Spinal cord (tissue), 10 donors: ENCODE data around the gene LMOD2. TPM values are rescaled to one million over a fixed set of nuclear protein-coding genes. Genes with fewer than 3 reads are reported as not detected.
A peak's percentile ranks its signal among the peaks of the same experiment; 100 is the strongest.

Experiments
- DNase-seq, 6 donors: peaks; one replicate each; pipeline versions ENCODE4 v3.0.0 to v3.0.0-alpha.2; 2013 to 2015; ENCODE audit warnings: low spot score in 6 of 6, low read depth in 4 of 6
- H3K27ac ChIP-seq: one replicate; pipeline ENCODE4 v1.5.1; 2013; ENCODE audit warnings: low read depth, low read length, control low read depth
- H3K27me3 ChIP-seq: one replicate; pipeline ENCODE4 v1.6.1; 2013; ENCODE audit warnings: low read length; ENCODE audit not compliant: control insufficient read depth, insufficient read depth
- H3K36me3 ChIP-seq: one replicate; pipeline ENCODE4 v1.6.1; 2013; ENCODE audit warnings: low read length; ENCODE audit not compliant: control insufficient read depth, insufficient read depth
- H3K4me1 ChIP-seq: one replicate; pipeline ENCODE4 v1.6.1; 2013; ENCODE audit warnings: low read length; ENCODE audit not compliant: control insufficient read depth, insufficient read depth
- H3K4me3 ChIP-seq: one replicate; pipeline ENCODE4 v1.5.1; 2013; ENCODE audit warnings: low read depth, low read length, control low read depth
- H3K9me3 ChIP-seq: one replicate; pipeline ENCODE4 v1.6.1; 2013; ENCODE audit warnings: low read length; ENCODE audit not compliant: control insufficient read depth, insufficient read depth
- WGBS: methylation state at CpG from one replicate; pipeline ENCODE4 v1.1.5; 2013; ENCODE audit warnings: missing lambda C conversion rate; ENCODE audit not compliant: insufficient coverage; 5-methylcytosine and 5-hydroxymethylcytosine counted together
- polyA plus RNA-seq, 2 donors: library from polyadenylated mRNA; unstranded; fragments of 120-200 nt; gene quantifications; one replicate each; pipeline ENCODE4 v1.2.1, GENCODE V29; 2013; ENCODE audit not compliant: insufficient read length in 2 of 2
- total RNA-seq, 2 donors: library from RNA; depleted of rRNA in 1 of 2; stranded (reverse); fragments of 120-200 nt in 1 of 2; fragments of >200 nt in 1 of 2; gene quantifications; one replicate each; pipeline versions ENCODE4 v1.2.3 to v1.2.4, GENCODE V29; 2013 to 2014
- donor health status: healthy.

The LMOD2 gene
- total and polyA plus RNA-seq, 4 donors: 0.14 TPM; not detected in 3

DNA sequence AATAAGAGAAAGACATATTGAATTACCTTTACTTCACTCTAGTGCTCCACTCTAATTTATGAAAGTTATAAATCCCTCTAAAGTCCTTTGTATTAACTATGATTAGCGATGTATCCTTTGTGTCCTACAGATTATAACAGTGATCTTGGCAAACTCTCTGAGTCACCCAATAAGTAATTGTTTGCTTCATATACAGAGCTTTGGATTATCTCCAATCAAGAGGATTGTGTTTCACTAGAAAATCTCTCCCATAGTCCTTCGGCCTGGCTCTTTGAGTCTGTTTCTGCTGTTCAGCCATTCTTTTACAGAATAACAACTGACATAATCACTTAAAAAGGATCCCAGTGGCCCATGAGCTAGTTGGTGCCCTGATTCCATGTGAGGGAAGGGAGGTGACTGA is 9.5 kb downstream of the LMOD2 start:
- H3K4me3 ChIP-seq: no peak overlapping the region
- no peaks in the 10 kb centered on the region for H3K27me3 ChIP-seq
- DNase-seq: no peak
- no peaks in the 10 kb centered on the region for H3K36me3 ChIP-seq
- H3K27ac ChIP-seq: no peak overlapping the region
- 60% methylated on average over 1 of the region's 2 CpGs for WGBS
- H3K4me1 ChIP-seq: no peaks in the 10 kb centered on the region
- no peaks in the 10 kb centered on the region for H3K9me3 ChIP-seq

DNA sequence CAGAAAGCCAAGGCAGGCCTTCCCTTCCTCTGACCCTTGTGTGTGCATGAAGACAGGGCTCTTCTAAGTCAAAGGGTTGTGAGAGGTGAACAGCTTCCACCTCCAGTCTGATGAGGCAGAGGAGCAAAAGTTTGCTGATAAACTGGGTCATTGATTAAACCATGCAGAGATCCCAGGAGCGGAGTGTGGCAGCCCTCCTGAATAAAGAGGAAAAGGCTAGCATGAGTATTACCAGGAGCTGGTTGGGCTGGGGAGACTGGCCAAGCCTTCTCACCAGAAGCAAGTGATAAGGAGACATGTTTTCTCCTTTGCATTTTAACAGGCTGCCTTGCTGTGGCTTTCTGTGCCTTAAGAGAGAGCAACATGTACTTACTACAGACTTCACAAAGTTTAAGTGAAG is 10.2 kb downstream of the LMOD2 start:
- 89% methylated on average over 1 of the region's 1 CpG for WGBS
- Histone ChIP-seq H3K9me3 (no peaks in the 10 kb centered on the region), H3K4me1 (no peaks in the 10 kb centered on the region), H3K4me3 (no peak overlapping the region), H3K27me3 (no peaks in the 10 kb centered on the region), H3K27ac (no peak overlapping the region), H3K36me3 (no peaks in the 10 kb centered on the region)
- DNase-seq: no peak

DNA sequence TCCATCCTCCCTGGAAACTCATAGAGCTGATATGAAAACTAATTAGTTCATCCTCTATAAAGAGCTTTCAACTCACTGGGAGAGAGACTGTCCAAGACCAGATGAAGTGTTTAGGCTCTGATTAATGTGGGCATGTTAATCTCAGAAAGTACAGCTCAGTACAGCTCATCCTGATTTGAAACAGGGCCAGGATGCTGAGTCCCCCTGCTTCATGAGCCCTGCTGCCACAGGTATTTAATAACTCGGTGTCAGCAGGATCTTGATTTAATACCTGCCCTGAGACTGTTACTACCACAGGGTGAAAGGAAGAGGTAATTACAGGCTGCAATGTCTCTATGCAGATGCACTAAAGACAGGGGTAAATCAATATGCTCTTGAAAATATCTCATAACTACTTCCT is 10.8 kb downstream of the LMOD2 start:
- WGBS: no CpG with 5 or more reads among the region's 1 CpG

DNA sequence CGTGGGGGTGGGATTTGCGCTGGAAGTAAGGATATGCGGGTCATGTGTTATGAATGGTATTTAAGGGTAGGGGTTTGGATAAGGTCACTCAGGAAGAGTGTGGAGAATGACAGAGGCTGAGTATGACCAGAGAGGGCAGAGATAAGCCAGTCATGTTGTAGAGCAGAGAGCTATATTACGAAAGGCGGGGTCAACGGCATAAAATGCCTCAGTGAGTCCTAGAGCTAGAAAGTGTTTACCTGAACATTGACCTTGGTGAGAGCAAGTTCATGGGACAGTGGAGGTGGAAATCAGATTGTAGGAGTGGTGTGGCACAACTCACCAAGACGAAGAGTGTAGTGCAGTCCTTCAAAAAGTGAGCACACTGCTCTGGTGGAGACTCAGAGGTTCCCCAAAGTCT is 13.8 kb downstream of the LMOD2 start:
- Histone ChIP-seq H3K4me1 (no peaks in the 10 kb centered on the region), H3K27ac (no peak overlapping the region), H3K9me3 (no peaks in the 10 kb centered on the region), H3K27me3 (no peaks in the 10 kb centered on the region), H3K4me3 (no peak overlapping the region), H3K36me3 (no peaks in the 10 kb centered on the region)
- 94% methylated on average over 6 of the region's 7 CpGs for WGBS
- DNase-seq: no peak

More for the DNA sequence above, 10.8 kb downstream of the LMOD2 start:
- H3K36me3 ChIP-seq: no peaks in the 10 kb centered on the region
- H3K27ac ChIP-seq: no peak overlapping the region
- H3K27me3 ChIP-seq: no peaks in the 10 kb centered on the region
- peak in 1 of 6 donors; percentile 84 for DNase-seq
- no peak overlapping the region for H3K4me3 ChIP-seq
- no peaks in the 10 kb centered on the region for H3K4me1 ChIP-seq
- no peaks in the 10 kb centered on the region for H3K9me3 ChIP-seq

DNA sequence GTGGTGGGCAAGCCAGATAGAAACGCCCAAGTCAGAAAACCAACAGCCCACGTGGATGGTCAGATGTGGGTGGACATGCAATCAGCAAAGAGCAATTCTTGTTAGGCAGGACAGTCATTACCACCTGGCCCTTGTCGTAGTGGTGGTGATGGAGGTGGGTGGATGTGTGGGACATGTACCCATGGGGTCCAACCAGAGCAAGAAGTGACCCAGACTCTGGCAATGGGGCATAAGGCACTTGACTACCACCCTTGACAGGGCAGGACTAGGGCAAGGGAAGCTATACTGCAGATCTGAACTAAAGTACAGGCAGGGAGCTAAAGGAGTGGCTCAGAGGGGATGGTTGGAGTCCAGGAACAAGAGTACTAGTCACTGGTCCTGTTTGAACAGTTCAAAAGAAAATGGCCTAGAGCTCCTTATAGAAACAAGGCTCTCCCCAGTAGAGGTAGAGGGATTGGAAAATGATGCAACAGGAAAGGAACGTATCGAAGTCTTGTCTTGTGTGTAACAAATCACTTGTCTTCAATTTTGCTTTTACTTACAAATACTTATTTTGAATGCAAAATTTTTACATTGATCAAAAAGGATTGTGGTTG is 17.6 kb downstream of the LMOD2 start:
- no peaks in the 10 kb centered on the region for H3K36me3 ChIP-seq
- H3K27ac ChIP-seq: no peak overlapping the region
- no peak for DNase-seq
- no peaks in the 10 kb centered on the region for H3K4me1 ChIP-seq
- no peak overlapping the region for H3K4me3 ChIP-seq
- H3K9me3 ChIP-seq: no peaks in the 10 kb centered on the region
- WGBS: 95% methylated on average over 3 of the region's 5 CpGs
- H3K27me3 ChIP-seq: no peaks in the 10 kb centered on the region

DNA sequence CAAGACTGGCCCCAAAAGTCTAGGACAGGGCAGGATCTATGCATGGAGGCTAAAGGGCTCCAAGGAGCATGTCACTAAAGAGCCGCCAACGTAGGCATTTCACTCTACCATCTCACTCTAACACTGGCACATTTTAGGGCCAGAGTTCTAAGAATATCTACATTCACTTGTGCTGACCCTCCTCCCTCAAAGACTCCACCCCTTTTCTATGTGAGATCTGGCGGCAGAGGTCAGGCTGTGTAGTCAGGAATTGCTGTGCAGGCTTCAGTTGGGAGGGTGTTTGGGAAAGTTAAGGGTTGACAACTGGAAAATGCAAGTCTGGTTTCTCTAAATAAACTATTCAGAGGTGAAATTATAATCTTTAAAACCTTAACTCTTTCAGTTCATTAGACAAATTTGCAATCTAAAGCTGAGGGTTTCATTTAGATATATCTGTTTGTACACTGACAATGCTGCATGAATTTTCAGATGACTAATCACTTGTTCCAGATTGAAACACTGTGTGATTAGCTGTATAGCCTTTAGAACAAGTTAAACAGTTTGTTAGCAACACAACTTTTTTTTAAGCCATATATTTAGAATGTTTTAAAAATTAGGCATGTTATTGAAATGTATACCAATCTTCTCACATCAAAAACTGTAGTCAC is 18.2 kb downstream of the LMOD2 start:
- Histone ChIP-seq H3K4me1 (no peaks in the 10 kb centered on the region), H3K27ac (no peak overlapping the region), H3K9me3 (no peaks in the 10 kb centered on the region), H3K36me3 (no peaks in the 10 kb centered on the region), H3K4me3 (no peak overlapping the region), H3K27me3 (no peaks in the 10 kb centered on the region)
- DNase-seq: no peak
- WGBS: 100% methylated on average over 2 of the region's 3 CpGs

DNA sequence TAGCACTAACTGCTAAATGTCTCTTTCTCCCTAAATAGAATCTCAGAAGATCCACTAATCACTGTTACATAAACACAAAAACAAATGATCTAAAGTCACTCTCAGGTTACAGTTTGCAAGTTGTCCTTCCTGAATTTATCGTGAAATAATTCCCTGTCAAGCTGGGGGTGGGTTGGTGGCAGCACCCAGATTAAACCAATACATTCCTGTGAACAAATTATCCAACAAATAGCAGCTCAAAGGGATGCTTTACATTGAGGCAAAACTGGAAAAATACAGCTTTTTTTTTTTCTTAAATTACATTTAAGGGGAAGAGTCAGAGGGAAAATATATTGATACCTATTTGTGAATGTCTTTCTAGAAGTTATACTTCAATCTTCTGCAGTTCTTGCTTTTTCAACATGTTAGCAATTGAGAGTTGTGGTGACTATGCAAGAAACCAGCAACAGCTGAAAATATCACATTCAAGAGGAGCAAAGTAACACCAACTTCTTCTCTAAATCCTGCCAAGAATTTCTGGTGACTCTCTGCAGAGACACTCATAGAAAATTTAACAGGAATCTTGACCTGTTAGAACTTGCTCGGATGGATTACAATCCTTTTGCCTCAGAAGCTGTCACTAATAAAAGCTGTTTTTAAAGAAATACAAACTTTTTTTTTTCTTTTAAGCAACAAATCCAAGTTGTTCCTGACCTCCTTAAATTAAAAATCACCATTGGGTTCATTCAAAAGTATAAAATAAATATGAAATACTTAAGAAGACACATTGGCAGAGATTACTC is 18.9 kb downstream of the LMOD2 start:
- no peak for DNase-seq
- H3K9me3 ChIP-seq: no peaks in the 10 kb centered on the region
- no CpG with 5 or more reads among the region's 2 CpGs for WGBS

DNA sequence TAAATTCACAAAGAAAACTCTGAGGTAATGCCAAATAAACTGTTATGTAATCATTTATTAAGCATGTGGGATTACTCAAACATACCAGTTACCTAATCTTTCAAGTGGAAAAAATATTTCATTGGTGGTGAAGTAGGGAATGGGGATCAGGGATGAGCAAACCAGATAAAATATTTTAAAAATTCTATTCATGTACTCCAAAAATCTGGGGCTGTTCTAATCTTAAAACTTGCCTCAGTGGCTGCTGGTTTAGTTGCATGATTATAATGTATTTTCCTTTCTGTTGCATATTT is 19.5 kb downstream of the LMOD2 start:
- Histone ChIP-seq H3K4me3 (no peak overlapping the region), H3K27me3 (no peaks in the 10 kb centered on the region), H3K27ac (no peak overlapping the region), H3K36me3 (no peaks in the 10 kb centered on the region), H3K9me3 (no peaks in the 10 kb centered on the region), H3K4me1 (no peaks in the 10 kb centered on the region)
- DNase-seq: no peak

More for the DNA sequence above, 18.9 kb downstream of the LMOD2 start:
- H3K4me1 ChIP-seq: no peaks in the 10 kb centered on the region
- no peaks in the 10 kb centered on the region for H3K27me3 ChIP-seq
- H3K36me3 ChIP-seq: no peaks in the 10 kb centered on the region
- no peak overlapping the region for H3K4me3 ChIP-seq
- H3K27ac ChIP-seq: no peak overlapping the region

DNA sequence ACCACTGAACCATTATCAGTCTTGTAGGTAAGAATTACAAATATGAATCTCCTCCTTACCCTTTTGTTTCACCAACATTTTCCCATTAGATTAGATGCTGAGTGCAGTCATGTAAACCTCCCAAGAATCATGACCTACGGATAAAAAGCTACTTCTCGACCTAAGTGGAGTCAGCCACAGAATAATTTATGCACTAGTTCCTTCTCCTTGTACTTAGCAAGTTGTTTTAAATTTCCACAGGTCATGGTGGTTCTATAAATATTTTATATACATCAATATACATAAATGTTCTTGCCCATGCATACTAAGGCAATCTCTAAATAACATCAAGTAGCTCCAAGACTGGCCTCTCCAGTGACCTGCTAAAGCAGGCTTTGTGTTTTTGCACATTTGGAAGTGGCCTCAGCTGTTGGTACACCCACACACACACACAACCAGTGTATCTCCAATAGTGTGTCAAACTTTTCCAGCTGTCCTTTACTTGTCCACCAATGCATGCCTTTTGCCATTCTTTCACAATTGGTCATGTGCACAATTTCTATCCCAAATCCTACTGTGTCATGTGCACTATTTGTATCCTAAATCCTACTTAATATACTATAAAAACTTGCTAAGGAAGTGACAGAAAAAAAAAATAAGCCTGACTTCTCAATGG is 21.5 kb downstream of the LMOD2 start:
- H3K4me3 ChIP-seq: no peak overlapping the region
- DNase-seq: no peak
- no peak overlapping the region for H3K27ac ChIP-seq
- no peaks in the 10 kb centered on the region for H3K9me3 ChIP-seq
- H3K36me3 ChIP-seq: no peaks in the 10 kb centered on the region
- no peaks in the 10 kb centered on the region for H3K4me1 ChIP-seq
- H3K27me3 ChIP-seq: no peaks in the 10 kb centered on the region
- WGBS: no CpG with 5 or more reads among the region's 2 CpGs
